C4-2B (cell line): Measurements from ENCODE around the gene TMC2.

ENCODE experiments used
- H3K27ac ChIP-seq: fragments of 450-650 bp; 2 replicates; pipeline ENCODE4 v1.5.1; 2017
- ZFX ChIP-seq: fragments of 450-650 bp; IDR thresholded peaks from 2 replicates; pipeline ENCODE4 v1.6.1; 2017
- TF ChIP-seq, protein P1 (sequence below): fragments of 450-650 bp; conservative IDR thresholded peaks from 2 replicates; pipeline ENCODE4 v1.5.1; 2017; ENCODE audit warnings: mild to moderate bottlenecking

The TMC2 gene

DNA sequence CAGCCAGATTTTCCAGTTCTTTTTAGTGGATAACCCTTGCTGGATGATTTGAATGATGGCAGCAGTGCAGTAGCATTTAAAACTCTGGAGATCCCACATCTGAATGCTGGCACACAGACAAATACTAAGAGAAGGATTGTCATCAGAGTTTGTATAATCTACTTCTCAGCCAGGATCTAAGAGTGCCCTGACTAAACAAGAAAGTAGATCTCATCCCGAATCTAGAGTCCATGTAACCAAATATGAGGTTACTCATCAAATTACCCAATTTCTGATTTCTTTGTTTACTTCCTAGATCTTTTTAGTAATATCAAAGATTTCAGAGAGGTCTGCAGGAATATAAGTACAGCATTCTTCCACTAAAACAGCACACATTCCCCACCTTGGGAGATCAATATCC, 7.8 kb downstream of the TMC2 start:
- no peak for TF ChIP-seq ZFX
- TF ChIP-seq, protein P1, sequence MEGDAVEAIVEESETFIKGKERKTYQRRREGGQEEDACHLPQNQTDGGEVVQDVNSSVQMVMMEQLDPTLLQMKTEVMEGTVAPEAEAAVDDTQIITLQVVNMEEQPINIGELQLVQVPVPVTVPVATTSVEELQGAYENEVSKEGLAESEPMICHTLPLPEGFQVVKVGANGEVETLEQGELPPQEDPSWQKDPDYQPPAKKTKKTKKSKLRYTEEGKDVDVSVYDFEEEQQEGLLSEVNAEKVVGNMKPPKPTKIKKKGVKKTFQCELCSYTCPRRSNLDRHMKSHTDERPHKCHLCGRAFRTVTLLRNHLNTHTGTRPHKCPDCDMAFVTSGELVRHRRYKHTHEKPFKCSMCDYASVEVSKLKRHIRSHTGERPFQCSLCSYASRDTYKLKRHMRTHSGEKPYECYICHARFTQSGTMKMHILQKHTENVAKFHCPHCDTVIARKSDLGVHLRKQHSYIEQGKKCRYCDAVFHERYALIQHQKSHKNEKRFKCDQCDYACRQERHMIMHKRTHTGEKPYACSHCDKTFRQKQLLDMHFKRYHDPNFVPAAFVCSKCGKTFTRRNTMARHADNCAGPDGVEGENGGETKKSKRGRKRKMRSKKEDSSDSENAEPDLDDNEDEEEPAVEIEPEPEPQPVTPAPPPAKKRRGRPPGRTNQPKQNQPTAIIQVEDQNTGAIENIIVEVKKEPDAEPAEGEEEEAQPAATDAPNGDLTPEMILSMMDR = no peak
- H3K27ac ChIP-seq = no peak overlapping the region

DNA sequence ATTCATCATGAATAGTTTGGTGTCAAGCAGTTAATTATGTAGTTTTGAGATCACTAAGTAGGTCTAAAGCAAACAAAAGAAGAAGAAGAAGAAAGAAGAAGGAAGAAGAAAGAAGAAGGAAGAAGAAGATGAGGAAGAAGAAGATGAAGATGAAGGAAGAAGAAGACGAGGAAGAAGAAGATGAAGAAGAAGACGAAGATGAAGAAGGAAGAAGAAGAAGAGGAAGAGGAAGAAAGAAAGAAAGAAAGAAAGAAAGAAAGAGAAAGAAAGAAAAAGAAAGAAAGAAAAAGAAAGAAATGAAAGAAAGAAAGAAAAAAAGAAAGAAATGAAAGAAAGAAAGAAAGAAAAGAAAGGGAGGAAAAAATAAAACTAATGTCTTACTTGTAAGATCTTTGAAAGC, 9.2 kb downstream of the TMC2 start:
- TF ChIP-seq, protein P1 = no peak
- TF ChIP-seq ZFX = no peak
- no peak overlapping the region for H3K27ac ChIP-seq

DNA sequence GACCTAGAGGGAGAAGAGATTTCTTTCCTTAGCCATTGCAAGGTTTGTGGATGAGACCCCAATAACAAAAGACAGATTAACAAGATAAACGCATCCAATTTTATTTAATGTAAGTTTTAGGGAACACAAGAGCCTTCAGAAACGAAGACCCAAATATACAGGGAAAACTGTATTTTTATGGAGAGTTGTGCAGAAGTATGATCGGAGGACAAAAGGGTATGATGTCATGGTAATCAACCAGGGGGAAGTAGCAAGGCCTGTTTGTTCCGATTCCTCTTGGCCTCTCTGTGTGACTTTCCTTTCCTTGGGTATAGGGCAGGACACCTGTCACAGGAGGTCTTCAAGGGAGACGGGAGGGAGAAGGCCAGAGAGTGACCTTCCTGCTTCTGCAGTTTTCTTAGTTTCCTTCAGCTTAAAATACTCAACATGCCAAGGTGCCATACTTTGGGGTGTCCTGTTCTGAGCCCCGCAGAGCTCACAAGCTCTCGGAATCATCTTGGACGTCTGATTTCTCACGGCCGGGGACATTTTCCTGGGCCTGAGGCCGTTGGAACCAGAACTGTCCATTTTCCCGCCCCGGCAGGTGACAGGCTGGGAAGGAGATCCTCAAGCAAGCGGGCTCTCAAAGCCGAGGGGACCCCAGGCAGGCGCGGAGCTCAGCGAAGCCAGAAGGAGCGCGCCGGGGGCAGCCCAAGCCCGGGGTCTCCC, 21.7 kb downstream of the TMC2 start:
- TF ChIP-seq ZFX = no peak
- TF ChIP-seq, protein P1 = no peak
- H3K27ac ChIP-seq = no peak overlapping the region

DNA sequence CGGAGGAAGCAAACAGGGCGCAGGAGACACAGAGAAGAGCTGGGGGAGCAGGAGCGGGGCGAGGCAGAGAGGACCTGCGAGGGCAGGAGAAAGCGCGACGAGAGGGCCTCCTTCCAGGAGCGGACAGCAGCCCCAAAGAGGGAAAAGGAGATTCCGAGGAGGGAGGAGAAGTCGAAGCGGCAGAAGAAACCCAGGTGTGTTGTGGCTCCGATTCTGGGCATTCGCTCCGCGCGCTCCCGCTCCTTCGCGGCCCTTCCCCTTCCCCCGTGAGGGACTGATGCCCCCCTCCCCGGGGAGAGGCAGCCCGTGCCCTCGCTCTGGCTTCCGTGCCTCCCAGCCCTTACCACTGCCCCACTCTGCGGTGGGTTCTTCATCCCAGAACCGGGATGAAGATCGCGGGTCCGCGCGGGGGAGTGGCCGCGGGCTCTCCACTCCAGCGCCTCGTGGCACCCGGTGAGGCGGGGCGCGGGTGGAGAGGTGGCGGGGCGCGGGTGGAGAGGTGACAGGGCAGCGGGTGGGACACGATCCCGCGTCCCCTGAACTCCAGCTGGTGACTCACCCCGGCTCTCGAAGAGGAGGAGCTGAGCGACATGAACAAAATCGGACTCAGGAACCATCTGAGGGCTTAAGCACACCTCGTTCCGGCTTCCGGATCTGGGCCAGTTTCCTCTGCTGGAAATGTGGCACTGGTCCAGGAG, 22.4 kb downstream of the TMC2 start:
- TF ChIP-seq, protein P1 = no peak
- TF ChIP-seq ZFX = no peak
- H3K27ac ChIP-seq = no peak overlapping the region

DNA sequence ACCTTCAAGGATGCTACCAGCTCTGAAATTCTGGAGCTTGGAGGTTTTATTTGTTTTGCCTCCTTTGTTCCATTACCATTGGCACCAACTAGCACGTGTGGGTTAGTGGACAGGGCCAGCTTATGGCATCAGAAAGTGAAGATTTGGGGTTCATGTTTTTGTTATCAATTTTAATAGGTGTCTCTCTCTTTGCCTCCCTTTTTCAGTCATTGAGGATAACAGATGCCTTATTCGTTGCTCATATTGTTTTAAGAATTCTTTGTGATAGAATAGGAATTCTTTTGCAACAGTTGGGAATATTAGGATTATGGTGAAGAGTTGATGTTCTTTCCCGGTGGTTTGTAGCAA, 22.9 kb downstream of the TMC2 start:
- TF ChIP-seq, protein P1 = no peak
- no peak for TF ChIP-seq ZFX
- H3K27ac ChIP-seq = no peak overlapping the region

DNA sequence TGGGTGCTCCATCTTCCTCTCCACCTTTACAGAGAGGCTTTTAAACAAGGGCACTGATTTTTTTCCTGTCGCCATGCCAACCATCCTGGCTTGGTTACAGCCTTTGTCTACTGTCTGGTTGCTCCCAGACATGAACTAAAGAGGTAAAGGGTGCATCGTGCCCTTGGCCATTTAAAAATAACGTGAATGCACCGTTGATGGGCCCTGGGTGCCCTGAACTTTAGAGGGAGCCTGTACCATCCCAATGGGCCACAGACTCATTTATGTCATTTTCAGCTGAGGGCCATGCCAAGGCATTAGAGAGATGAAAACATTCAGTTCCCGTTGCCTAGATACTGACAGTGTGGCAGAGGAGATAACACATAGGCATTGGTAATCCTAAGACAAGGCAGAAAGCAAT, 23.3 kb downstream of the TMC2 start:
- TF ChIP-seq ZFX = no peak
- TF ChIP-seq, protein P1 = no peak
- no peak overlapping the region for H3K27ac ChIP-seq

DNA sequence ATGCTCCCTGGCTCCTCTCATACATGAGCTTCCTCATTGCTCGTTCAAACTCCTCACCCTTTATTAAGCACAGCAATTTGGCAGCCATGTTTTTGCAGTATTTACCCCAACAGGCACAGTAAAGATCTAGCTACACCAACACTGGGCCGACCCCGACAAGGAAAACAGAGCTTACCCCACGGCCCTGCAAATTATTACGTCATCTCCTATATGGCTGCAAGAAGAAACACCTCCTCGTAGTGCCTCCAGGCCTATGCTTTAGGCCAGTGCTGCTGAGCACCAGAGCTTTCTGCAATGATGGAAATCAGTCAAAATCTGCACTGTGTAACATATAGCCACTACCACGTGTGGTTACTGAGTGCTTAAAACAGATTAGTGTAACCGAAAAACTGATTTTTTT, 26.7 kb downstream of the TMC2 start:
- TF ChIP-seq, protein P1 = no peak
- no peak for TF ChIP-seq ZFX
- H3K27ac ChIP-seq = no peak overlapping the region
